Measurements from ENCODE around the gene CACNA1G.
A peak's percentile ranks its signal among the peaks of the same experiment; 100 is the strongest.

Gene CACNA1G

GRCh38 chr17:50583641-50584040 lies 23.1 kb downstream of the CACNA1G start:
- no peak for ATAC-seq (ENCODE audit: low read depth)
- Histone ChIP-seq H3K36me3 (ENCODE audit: low read depth) (no peaks in the 10 kb centered on the region), H3K9me3 (ENCODE audit: severe bottlenecking) (no peaks in the 10 kb centered on the region)

GRCh38 chr17:50584116-50584515 lies 23.6 kb downstream of the CACNA1G start:
- Histone ChIP-seq H3K27ac (ENCODE audit: poor library complexity, severe bottlenecking) (no peak overlapping the region), H3K4me1 (ENCODE audit: insufficient read depth, poor library complexity, severe bottlenecking) (peaks cover 4% of the 10 kb centered on the region), H3K27me3 (ENCODE audit: insufficient read depth, poor library complexity, severe bottlenecking) (no peaks in the 10 kb centered on the region), H3K9me3 (ENCODE audit: severe bottlenecking) (no peaks in the 10 kb centered on the region), H3K36me3 (ENCODE audit: low read depth) (no peaks in the 10 kb centered on the region), H3K4me3 (ENCODE audit: severe bottlenecking) (no peak overlapping the region)
- no peak for ATAC-seq (ENCODE audit: low read depth)
- no peak for TF ChIP-seq CTCF (IDR thresholded peaks at IDR 0.05; ENCODE audit: poor library complexity, severe bottlenecking)
- DNase-seq (ENCODE audit: low spot score): no peak

More at GRCh38 chr17:50583641-50584040, 23.1 kb downstream of the CACNA1G start:
- Histone ChIP-seq H3K4me1 (ENCODE audit: insufficient read depth, poor library complexity, severe bottlenecking) (peaks cover 4% of the 10 kb centered on the region), H3K27me3 (ENCODE audit: insufficient read depth, poor library complexity, severe bottlenecking) (no peaks in the 10 kb centered on the region), H3K27ac (ENCODE audit: poor library complexity, severe bottlenecking) (no peak overlapping the region), H3K4me3 (ENCODE audit: severe bottlenecking) (no peak overlapping the region)
- no peak for TF ChIP-seq CTCF (IDR thresholded peaks at IDR 0.05; ENCODE audit: poor library complexity, severe bottlenecking)
- DNase-seq (ENCODE audit: low spot score): no peak

DNA sequence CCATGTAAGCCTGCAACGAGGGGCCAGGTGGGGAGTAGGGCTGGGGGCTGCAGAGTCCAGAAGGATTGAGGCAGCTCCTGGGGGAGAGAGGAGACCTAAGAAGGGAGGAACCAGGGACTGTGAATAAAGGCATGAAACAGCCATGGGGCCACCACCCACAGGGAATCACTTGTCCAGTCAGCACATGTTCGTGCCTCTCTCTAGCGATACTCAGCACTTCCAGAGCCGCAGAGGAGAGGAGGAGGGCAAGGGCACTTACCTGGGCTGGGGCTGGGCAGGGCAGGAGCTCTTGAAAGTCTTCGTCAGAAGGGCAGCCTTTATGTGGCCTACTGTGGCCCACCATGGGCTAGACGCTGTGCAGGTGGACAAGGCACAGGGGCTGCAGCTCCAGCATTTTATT lies 24.2 kb downstream of the CACNA1G start:
- H3K4me3 ChIP-seq (ENCODE audit: severe bottlenecking): no peak overlapping the region
- H3K4me1 ChIP-seq (ENCODE audit: insufficient read depth, poor library complexity, severe bottlenecking): peaks cover 4% of the 10 kb centered on the region
- H3K36me3 ChIP-seq (ENCODE audit: low read depth): no peaks in the 10 kb centered on the region
- no peak overlapping the region for H3K27ac ChIP-seq (ENCODE audit: poor library complexity, severe bottlenecking)
- DNase-seq (ENCODE audit: low spot score) (no peak), ATAC-seq (ENCODE audit: low read depth) (peak; percentile 30; the same call in 1 of the 3 replicates)
- H3K9me3 ChIP-seq (ENCODE audit: severe bottlenecking): no peaks in the 10 kb centered on the region
- no peaks in the 10 kb centered on the region for H3K27me3 ChIP-seq (ENCODE audit: insufficient read depth, poor library complexity, severe bottlenecking)
- TF ChIP-seq CTCF (IDR thresholded peaks at IDR 0.05; ENCODE audit: poor library complexity, severe bottlenecking): no peak

DNA sequence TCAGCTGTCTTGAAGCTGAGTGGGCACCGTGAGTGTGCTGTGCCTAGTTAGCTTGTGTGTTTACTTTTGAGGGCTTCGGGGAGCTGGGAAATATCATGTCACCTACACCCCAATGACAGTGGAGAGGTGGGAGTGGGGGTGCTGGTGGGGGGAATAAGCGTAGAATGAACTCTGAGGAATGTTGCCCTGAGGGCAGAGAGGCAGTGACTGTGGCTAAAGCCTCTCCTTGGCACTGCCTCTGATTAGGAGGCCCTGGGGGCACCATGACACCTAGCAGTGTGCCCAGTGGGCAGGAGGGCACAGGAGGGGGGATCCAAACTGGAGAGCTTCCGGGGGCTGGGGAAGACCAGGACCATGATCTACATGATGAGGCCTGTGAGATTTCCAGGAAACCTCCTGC lies 24.8 kb downstream of the CACNA1G start:
- no peak for TF ChIP-seq CTCF (IDR thresholded peaks at IDR 0.05; ENCODE audit: poor library complexity, severe bottlenecking)
- H3K9me3 ChIP-seq (ENCODE audit: severe bottlenecking): no peaks in the 10 kb centered on the region
- no peaks in the 10 kb centered on the region for H3K36me3 ChIP-seq (ENCODE audit: low read depth)
- no peaks in the 10 kb centered on the region for H3K27me3 ChIP-seq (ENCODE audit: insufficient read depth, poor library complexity, severe bottlenecking)
- no peak overlapping the region for H3K4me3 ChIP-seq (ENCODE audit: severe bottlenecking)
- peaks cover 4% of the 10 kb centered on the region for H3K4me1 ChIP-seq (ENCODE audit: insufficient read depth, poor library complexity, severe bottlenecking)
- DNase-seq (ENCODE audit: low spot score): no peak
- no peak for ATAC-seq (ENCODE audit: low read depth)
- no peak overlapping the region for H3K27ac ChIP-seq (ENCODE audit: poor library complexity, severe bottlenecking)

GRCh38 chr17:50585891-50586290 lies 25.4 kb downstream of the CACNA1G start:
- peaks cover 4% of the 10 kb centered on the region for H3K4me1 ChIP-seq (ENCODE audit: insufficient read depth, poor library complexity, severe bottlenecking)
- ATAC-seq (ENCODE audit: low read depth) (no peak), DNase-seq (ENCODE audit: low spot score) (no peak)
- H3K27me3 ChIP-seq (ENCODE audit: insufficient read depth, poor library complexity, severe bottlenecking): no peaks in the 10 kb centered on the region
- no peaks in the 10 kb centered on the region for H3K36me3 ChIP-seq (ENCODE audit: low read depth)
- H3K4me3 ChIP-seq (ENCODE audit: severe bottlenecking): no peak overlapping the region
- no peak for TF ChIP-seq CTCF (IDR thresholded peaks at IDR 0.05; ENCODE audit: poor library complexity, severe bottlenecking)
- H3K9me3 ChIP-seq (ENCODE audit: severe bottlenecking): no peaks in the 10 kb centered on the region
- no peak overlapping the region for H3K27ac ChIP-seq (ENCODE audit: poor library complexity, severe bottlenecking)

Measured in RWPE2 (cell line).